Rectal smooth muscle tissue (tissue), 1 donor: ENCODE results near the gene CARD10.

Source experiments
- H3K27ac ChIP-seq: one replicate; pipeline ENCODE4 v1.7.0; 2013; ENCODE audit warnings: low read depth, low read length, inconsistent platforms
- H3K27me3 ChIP-seq: one replicate; pipeline ENCODE4 v1.7.0; 2013; ENCODE audit warnings: low read length; ENCODE audit not compliant: control insufficient read depth, insufficient read depth
- H3K36me3 ChIP-seq: one replicate; pipeline ENCODE4 v1.7.0; 2013; ENCODE audit warnings: low read length; ENCODE audit not compliant: control insufficient read depth, insufficient read depth
- H3K4me1 ChIP-seq: one replicate; pipeline ENCODE4 v1.7.0; 2013; ENCODE audit warnings: low read length; ENCODE audit not compliant: control insufficient read depth, insufficient read depth
- H3K4me3 ChIP-seq: one replicate; pipeline ENCODE4 v1.7.0; 2013; ENCODE audit warnings: low read length
- H3K9ac ChIP-seq: one replicate; pipeline ENCODE4 v1.7.0; 2013; ENCODE audit warnings: low read length

CARD10 gene

GRCh38 chr22:37519268-37520195 lies at the start of gene CARD10:
Gene CARD10, minus strand, starts transcription at chr22:37519415. Its CDS starts 215 bp downstream, at chr22:37519200.
- Histone ChIP-seq H3K36me3 (no peaks in the 10 kb centered on the region), H3K27me3 (peaks cover 4% of the 10 kb centered on the region), H3K4me3 (peak within 1 kb of the TSS; percentile 69), H3K4me1 (no peaks in the 10 kb centered on the region), H3K27ac (no peak within 1 kb of the TSS), H3K9ac (peak within 1 kb of the TSS; percentile 12)

- H3K4me3 ChIP-seq: no peak overlapping the region
- no peaks in the 10 kb centered on the region for H3K36me3 ChIP-seq
- H3K27me3 ChIP-seq: no peaks in the 10 kb centered on the region
- peaks cover 8% of the 10 kb centered on the region for H3K4me1 ChIP-seq
- H3K27ac ChIP-seq: no peak overlapping the region
- no peak overlapping the region for H3K9ac ChIP-seq
Observed at GRCh38 chr22:37568448-37569008, 49.3 kb upstream of the CARD10 start.

- Histone ChIP-seq H3K27me3 (no peaks in the 10 kb centered on the region), H3K36me3 (no peaks in the 10 kb centered on the region), H3K9ac (no peak overlapping the region), H3K27ac (no peak overlapping the region), H3K4me1 (peaks cover 9% of the 10 kb centered on the region), H3K4me3 (no peak overlapping the region)
Observed at GRCh38 chr22:37568012-37568411, 48.8 kb upstream of the CARD10 start.

GRCh38 chr22:37566903-37567798 lies 47.9 kb upstream of the CARD10 start:
- Histone ChIP-seq H3K27ac (no peak overlapping the region), H3K9ac (no peak overlapping the region), H3K36me3 (no peaks in the 10 kb centered on the region), H3K4me1 (peaks cover 9% of the 10 kb centered on the region), H3K4me3 (no peak overlapping the region), H3K27me3 (no peaks in the 10 kb centered on the region)

GRCh38 chr22:37566329-37566837 lies 47.2 kb upstream of the CARD10 start:
- Histone ChIP-seq H3K4me3 (no peak overlapping the region), H3K27me3 (no peaks in the 10 kb centered on the region), H3K9ac (no peak overlapping the region), H3K4me1 (peaks cover 15% of the 10 kb centered on the region), H3K36me3 (no peaks in the 10 kb centered on the region), H3K27ac (no peak overlapping the region)

- H3K4me1 ChIP-seq: peaks cover 16% of the 10 kb centered on the region
- H3K27me3 ChIP-seq: no peaks in the 10 kb centered on the region
- H3K9ac ChIP-seq: no peak overlapping the region
- H3K4me3 ChIP-seq: no peak overlapping the region
- no peaks in the 10 kb centered on the region for H3K36me3 ChIP-seq
- H3K27ac ChIP-seq: no peak overlapping the region
Observed at GRCh38 chr22:37565830-37566229, 46.6 kb upstream of the CARD10 start.

- peaks cover 21% of the 10 kb centered on the region for H3K4me1 ChIP-seq
- H3K9ac ChIP-seq: no peak overlapping the region
- H3K27ac ChIP-seq: peak overlapping the region; percentile 73
- H3K4me3 ChIP-seq: peak overlapping the region; percentile 12
- H3K36me3 ChIP-seq: no peaks in the 10 kb centered on the region
- no peaks in the 10 kb centered on the region for H3K27me3 ChIP-seq
Observed at GRCh38 chr22:37564111-37564711, 45.0 kb upstream of the CARD10 start.

GRCh38 chr22:37563153-37564081 lies 44.2 kb upstream of the CARD10 start:
- peaks cover 21% of the 10 kb centered on the region for H3K4me1 ChIP-seq
- peak overlapping the region; percentile 73 for H3K27ac ChIP-seq
- no peak overlapping the region for H3K9ac ChIP-seq
- H3K36me3 ChIP-seq: no peaks in the 10 kb centered on the region
- H3K4me3 ChIP-seq: peak overlapping the region; percentile 12
- no peaks in the 10 kb centered on the region for H3K27me3 ChIP-seq

- Histone ChIP-seq H3K9ac (peak overlapping the region; percentile 24), H3K36me3 (no peaks in the 10 kb centered on the region), H3K27ac (peak overlapping the region; percentile 73), H3K4me1 (peaks cover 21% of the 10 kb centered on the region), H3K4me3 (peak overlapping the region; percentile 85), H3K27me3 (no peaks in the 10 kb centered on the region)
Observed at GRCh38 chr22:37562049-37562875, 43.0 kb upstream of the CARD10 start.

- peak overlapping the region; percentile 85 for H3K4me3 ChIP-seq
- no peaks in the 10 kb centered on the region for H3K27me3 ChIP-seq
- H3K27ac ChIP-seq: peak overlapping the region; percentile 84
- peaks cover 21% of the 10 kb centered on the region for H3K4me1 ChIP-seq
- no peaks in the 10 kb centered on the region for H3K36me3 ChIP-seq
- peak overlapping the region; percentile 86 for H3K9ac ChIP-seq
Observed at GRCh38 chr22:37561212-37562048, 42.2 kb upstream of the CARD10 start.
